Measurements from ENCODE around the gene EFS.

DNA sequence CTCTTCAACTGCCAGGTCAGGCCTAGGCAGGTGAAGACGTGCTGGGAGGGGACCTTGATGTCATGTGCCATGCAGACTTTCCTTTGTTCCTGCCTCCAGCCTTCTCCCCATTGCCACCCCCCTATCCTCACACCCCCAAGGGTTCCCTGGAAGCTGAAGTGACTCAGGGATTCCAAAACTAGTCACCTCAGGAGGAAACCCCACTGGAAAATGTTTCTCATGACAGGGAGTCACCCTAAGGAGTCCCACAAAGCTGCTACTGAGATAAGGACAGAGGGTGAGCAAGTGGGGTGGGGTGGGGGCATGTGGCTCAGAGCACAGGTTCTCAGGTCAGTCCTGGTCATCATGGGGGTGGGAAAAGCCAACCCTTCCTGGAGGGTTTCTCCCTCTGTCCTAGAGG lies 5.2 kb upstream of the EFS start:
- TF ChIP-seq GABPA (IDR thresholded peaks at IDR 0.05; ENCODE audit: borderline replicate concordance, insufficient read depth, low read length) (no peak), GTF2F1 (IDR thresholded peaks at IDR 0.05; ENCODE audit: borderline replicate concordance, low read depth, low read length) (no peak), RBBP5 (IDR thresholded peaks at IDR 0.05; ENCODE audit: borderline replicate concordance, low read depth, low read length) (no peak), MAX (IDR thresholded peaks at IDR 0.05) (no peak), CREB1 (IDR thresholded peaks at IDR 0.05) (no peak), YY1 (IDR thresholded peaks at IDR 0.05; ENCODE audit: low read depth, low read length) (no peak), POLR2A (IDR thresholded peaks at IDR 0.05; ENCODE audit: control extremely low read depth in 1 of 2, low read depth in 2 of 2, low read length in 2 of 2) (no peak), EZH2 (IDR thresholded peaks at IDR 0.05; ENCODE audit: low read depth, low read length, severe bottlenecking) (no peak), TAF1 (IDR thresholded peaks at IDR 0.05; ENCODE audit: low read depth, low read length) (no peak), CTCF (IDR thresholded peaks at IDR 0.05; ENCODE audit: control extremely low read depth in 1 of 3, insufficient read depth in 1 of 3, low read depth in 1 of 3, low read length in 3 of 3) (no peak), NANOG (IDR thresholded peaks at IDR 0.05; ENCODE audit: insufficient read depth, low read depth, low read length, poor library complexity, severe bottlenecking) (no peak), ATF2 (IDR thresholded peaks at IDR 0.05; ENCODE audit: low read length) (no peak)
